HG03064 (cell line): ENCODE measurements around the gene ZNF148.

Experiments used
- ATAC-seq: cut with Tn5 transposase; IDR thresholded peaks from one replicate; pipeline ENCODE4 v1.9.1; 2021; ENCODE audit warnings: low read depth; ENCODE audit not compliant: unreplicated experiment

ZNF148 gene

DNA sequence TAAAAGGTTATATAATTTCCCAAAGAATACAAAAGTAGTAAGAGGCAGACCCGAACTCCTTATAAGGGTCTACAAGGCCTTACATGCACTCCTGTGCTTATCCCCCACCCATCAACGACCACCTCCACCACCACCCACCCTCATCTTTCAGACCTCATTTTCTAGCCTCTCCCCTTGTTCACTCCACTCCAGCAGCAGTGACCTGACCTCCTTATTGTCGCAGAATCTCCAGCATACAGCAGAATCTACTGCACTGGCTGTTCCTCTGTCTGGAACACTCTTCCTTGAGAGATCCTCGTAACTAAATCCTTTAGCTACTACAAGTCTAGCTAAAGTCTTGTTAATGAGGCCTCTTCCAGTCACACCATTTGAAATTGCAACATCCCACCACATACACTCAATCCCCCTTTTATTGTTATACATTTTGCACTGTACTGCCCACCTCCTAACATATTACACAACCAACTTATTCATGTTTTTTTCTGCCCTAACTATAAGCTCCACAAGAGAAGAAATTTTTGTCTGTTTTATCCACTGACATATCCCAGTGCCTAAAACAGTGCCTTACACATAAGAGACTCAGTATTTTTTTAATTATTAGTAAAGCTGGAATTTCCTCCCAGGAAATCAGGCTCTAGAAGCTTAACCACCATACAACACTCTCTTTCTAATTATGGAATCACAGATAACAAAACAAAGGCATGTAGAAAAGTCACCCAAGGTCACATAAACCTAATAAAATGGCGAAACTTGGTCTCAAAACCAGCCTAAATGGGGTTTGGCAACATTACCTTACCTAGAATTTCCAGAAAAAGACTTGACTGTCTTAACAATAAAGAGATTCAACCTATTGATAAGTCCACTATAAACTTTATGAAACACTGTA is 40.2 kb downstream of the ZNF148 start:
- no peak for ATAC-seq

GRCh38 chr3:125332504-125332903 is 42.6 kb downstream of the ZNF148 start:
- no peak for ATAC-seq

DNA sequence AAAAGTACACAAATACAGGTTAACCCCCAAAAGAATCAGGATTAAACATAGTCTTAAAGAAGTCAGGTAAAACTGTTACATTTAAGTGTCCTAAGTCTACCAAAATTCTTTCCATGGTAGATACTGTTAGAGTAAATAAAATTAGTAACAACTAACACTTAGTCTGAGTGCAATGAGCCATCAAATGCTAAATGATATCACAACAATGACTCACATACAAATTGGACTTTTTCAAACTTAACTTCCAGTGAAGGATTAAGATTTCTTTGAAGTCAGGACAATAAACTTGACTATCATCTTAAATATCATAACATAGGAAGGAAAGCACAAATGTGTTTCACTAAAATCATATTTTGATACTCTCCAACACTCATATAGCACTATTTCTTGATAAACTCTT is 43.9 kb downstream of the ZNF148 start:
- no peak for ATAC-seq

DNA sequence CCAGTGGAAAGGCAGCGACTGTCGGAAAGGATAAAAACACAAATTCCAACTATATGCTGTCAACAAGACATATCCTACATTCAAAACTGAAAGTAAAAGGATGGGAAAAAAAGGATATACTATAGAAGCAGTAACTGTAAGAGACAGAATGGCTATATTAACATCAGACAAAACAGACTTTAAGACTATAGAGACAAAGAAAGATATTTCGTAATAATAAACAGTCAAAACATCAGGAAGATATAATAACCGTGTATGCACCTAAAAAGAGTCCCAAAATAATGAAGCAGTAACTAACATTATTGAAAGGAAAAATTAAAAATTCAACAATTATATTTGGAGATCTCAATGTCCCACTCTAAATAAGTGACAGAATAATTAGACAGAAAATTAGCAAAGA is 48.2 kb downstream of the ZNF148 start:
- no peak for ATAC-seq

GRCh38 chr3:125325746-125326145 is 49.4 kb downstream of the ZNF148 start:
- ATAC-seq = no peak

GRCh38 chr3:125324341-125324740 is 50.8 kb downstream of the ZNF148 start:
- ATAC-seq = no peak

DNA sequence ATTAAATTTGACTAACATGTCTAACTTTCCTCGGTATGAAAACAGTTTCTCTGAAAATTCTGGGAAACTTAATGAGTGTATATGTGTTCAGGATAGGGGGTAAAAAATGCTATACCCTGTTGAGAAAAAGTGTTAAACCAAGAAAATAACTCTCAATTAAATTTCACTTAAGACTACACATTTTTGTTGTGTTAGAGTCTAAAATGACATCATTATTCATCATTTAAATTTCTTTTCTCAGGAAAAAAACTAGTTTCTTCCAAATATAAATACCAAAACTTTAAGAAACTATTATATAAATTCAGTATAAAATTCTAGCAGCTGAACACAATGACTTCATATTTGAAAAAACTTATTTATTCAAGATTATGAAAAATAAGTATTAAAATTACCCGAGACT is 52.2 kb downstream of the ZNF148 start:
- ATAC-seq = no peak

- no peak for ATAC-seq
Observed at GRCh38 chr3:125322166-125322565, 53.0 kb downstream of the ZNF148 start.

DNA sequence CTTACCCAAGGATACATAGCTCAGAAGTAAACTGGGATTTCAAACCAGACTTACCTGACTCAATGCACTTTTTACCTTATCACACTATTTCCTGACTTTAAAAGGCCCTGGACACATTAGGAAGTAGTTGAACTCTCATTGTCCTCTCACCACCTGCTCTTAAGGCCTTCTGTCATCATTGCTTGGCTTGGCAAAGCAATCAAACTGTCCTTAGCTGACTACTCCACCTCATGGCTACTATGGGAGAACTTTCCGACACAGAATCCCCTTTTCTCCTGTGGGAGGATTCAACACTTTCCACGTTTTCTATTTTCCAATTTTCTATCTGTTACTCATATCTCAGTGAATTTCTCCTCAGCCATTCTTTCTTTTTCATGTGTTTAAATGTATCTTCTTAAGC is 55.4 kb downstream of the ZNF148 start:
- no peak for ATAC-seq

- no peak for ATAC-seq
Observed at GRCh38 chr3:125318871-125319270, 56.3 kb downstream of the ZNF148 start.

GRCh38 chr3:125318167-125318865 is 56.8 kb downstream of the ZNF148 start:
- ATAC-seq = no peak

DNA sequence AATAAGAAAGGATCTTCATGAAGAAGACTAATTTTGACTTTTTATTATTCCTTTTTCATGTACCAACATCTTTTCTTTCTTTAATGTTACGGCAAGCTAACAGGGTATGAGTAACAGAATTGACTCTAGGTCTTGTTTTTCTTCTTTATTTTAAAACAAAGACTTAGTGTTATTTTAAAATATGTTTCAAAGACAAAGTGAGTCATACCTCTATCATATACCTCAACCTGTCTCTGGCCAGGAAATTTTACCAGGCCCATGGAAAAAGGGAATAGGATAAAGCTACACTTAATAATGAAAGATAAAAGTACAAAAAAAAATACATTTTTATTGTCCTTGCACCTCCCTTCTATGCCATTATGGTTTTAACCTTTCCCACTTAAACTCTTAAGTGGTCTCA is 57.4 kb downstream of the ZNF148 start:
- no peak for ATAC-seq

- ATAC-seq = no peak
Observed at GRCh38 chr3:125316949-125317348, 58.2 kb downstream of the ZNF148 start.

DNA sequence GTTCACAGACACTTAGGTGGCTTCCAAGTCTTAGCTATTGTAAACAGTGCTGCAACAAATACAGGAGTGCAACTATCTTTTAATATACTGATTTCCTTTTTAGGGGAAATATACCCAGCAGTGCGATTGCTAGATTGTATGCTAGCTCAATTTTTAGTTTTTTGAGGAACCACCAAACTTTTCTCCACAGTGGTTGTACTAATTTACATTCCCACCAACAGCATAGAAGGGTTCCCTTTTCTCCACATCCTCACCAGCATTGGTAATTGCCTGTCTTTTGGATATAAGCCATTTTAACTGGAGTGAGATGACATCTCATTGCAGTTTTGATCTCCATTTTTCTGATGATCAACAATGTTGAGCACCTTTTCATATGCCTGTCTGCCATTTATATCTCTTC is 58.9 kb downstream of the ZNF148 start:
- ATAC-seq = no peak

- no peak for ATAC-seq
Observed at GRCh38 chr3:125313060-125313635, 62.0 kb downstream of the ZNF148 start.

- ATAC-seq = no peak
Observed at GRCh38 chr3:125310623-125311081, 64.5 kb downstream of the ZNF148 start.

DNA sequence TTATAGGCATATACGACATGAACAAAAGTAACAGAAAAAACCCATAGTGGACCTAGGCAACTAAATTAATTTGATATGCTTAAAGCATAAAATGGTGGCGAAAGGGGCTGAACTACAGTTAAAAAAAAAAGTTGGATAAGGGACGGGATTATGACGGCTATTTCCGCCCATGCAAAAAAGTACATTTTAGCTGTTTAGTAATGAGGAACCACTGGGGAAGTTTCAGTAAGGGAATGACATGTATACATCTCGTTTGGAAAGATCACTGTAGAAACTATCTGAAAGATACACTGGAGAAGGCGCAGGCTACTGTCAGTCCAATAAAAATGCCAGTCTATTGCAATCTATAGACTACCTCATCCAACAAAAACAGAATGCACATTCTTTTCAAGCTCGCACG is 65.6 kb downstream of the ZNF148 start:
- ATAC-seq = no peak

- no peak for ATAC-seq
Observed at GRCh38 chr3:125306620-125307019, 68.5 kb downstream of the ZNF148 start.

GRCh38 chr3:125302932-125303331 is 72.2 kb downstream of the ZNF148 start:
- ATAC-seq = no peak

DNA sequence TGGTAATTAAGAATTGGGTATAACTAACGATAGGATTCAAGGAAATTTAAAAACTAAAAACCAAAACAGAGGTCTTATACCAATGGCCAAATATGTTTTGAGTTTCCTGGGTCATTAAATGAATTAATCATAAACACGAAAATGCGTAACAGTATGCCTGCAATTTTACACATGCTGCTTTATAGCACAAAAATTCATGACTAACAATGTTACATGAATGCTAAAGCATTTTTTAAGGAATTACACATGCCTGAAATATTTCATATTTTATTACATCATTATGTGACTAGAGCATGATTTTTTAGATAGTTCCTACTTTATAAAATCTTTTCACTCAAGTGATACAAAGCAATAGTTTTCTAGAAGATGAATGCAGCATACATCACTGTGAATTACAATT is 74.7 kb downstream of the ZNF148 start:
- ATAC-seq = no peak

GRCh38 chr3:125294411-125294810 is 80.7 kb downstream of the ZNF148 start:
- ATAC-seq = no peak

GRCh38 chr3:125292015-125292414 is 83.1 kb downstream of the ZNF148 start:
- no peak for ATAC-seq
